Measurements from ENCODE around the gene EPM2A.
"Not testable (repeated sequence)": the region's sequence is repeated elsewhere in the genome, so short reads cannot be mapped to it uniquely, and the experiment has no call there.

EPM2A gene

GRCh38 chr6:145735356-145736165, at the start of gene EPM2A:
Gene EPM2A, minus strand, starts transcription at chr6:145735520. Its CDS starts 22 bp downstream, at chr6:145735498.
- peak; percentile 89 for DNase-seq (ENCODE audit: low spot score)

GRCh38 chr6:145784683-145785082, 49.4 kb upstream of the EPM2A start:
- DNase-seq (ENCODE audit: low spot score), result no peak

GRCh38 chr6:145783796-145784195, 48.5 kb upstream of the EPM2A start:
- no peak for DNase-seq (ENCODE audit: low spot score)

- DNase-seq (ENCODE audit: low spot score), result no peak
These were observed 37.5 kb upstream of the EPM2A start for GRCh38 chr6:145772846-145773245.

GRCh38 chr6:145765449-145765848, 30.1 kb upstream of the EPM2A start:
- DNase-seq (ENCODE audit: low spot score), result no peak

- no peak for DNase-seq (ENCODE audit: low spot score)
These were observed 28.4 kb upstream of the EPM2A start for GRCh38 chr6:145763742-145764141.

GRCh38 chr6:145761584-145761983, 26.3 kb upstream of the EPM2A start:
- no peak for DNase-seq (ENCODE audit: low spot score)

- DNase-seq (ENCODE audit: low spot score), result no peak
These were observed 22.8 kb upstream of the EPM2A start for GRCh38 chr6:145758113-145758512.

- no peak for DNase-seq (ENCODE audit: low spot score)
These were observed 20.9 kb upstream of the EPM2A start for GRCh38 chr6:145756170-145756662.

- no peak for DNase-seq (ENCODE audit: low spot score)
These were observed 20.4 kb upstream of the EPM2A start for GRCh38 chr6:145755682-145756081.

GRCh38 chr6:145752638-145753037, 17.3 kb upstream of the EPM2A start:
- DNase-seq (ENCODE audit: low spot score), result no peak

GRCh38 chr6:145749632-145750031, 14.3 kb upstream of the EPM2A start:
- DNase-seq (ENCODE audit: low spot score), result no peak

- no peak for DNase-seq (ENCODE audit: low spot score)
These were observed 10.5 kb upstream of the EPM2A start for GRCh38 chr6:145745861-145746260.

- no peak for DNase-seq (ENCODE audit: low spot score)
These were observed 9.3 kb upstream of the EPM2A start for GRCh38 chr6:145744619-145745018.

GRCh38 chr6:145743332-145743731, 8.0 kb upstream of the EPM2A start:
- DNase-seq (ENCODE audit: low spot score), result no peak

GRCh38 chr6:145742472-145742871, 7.2 kb upstream of the EPM2A start:
- DNase-seq (ENCODE audit: low spot score), result not testable (repeated sequence)

- not testable (repeated sequence) for DNase-seq (ENCODE audit: low spot score)
These were observed 4.4 kb upstream of the EPM2A start for GRCh38 chr6:145739685-145740084.

- no peak for DNase-seq (ENCODE audit: low spot score)
These were observed 2.9 kb upstream of the EPM2A start for GRCh38 chr6:145738265-145738664.

GRCh38 chr6:145736661-145737144, 1.4 kb upstream of the EPM2A start:
- DNase-seq (ENCODE audit: low spot score), result no peak

GRCh38 chr6:145734486-145735355, 599 bp downstream of the EPM2A start:
- DNase-seq (ENCODE audit: low spot score), result peak; percentile 93

GRCh38 chr6:145733810-145734209, 1.5 kb downstream of the EPM2A start:
- no peak for DNase-seq (ENCODE audit: low spot score)

GRCh38 chr6:145733207-145733606, 2.1 kb downstream of the EPM2A start:
- DNase-seq (ENCODE audit: low spot score), result no peak

- no peak for DNase-seq (ENCODE audit: low spot score)
These were observed 3.9 kb downstream of the EPM2A start for GRCh38 chr6:145731447-145731846.
